ENCODE data around the gene POPDC2.

Gene POPDC2

GRCh38 chr3:119635719-119636118 lies 24.7 kb downstream of the POPDC2 start:
- no peak for DNase-seq (ENCODE audit: low spot score)
- no peak for TF ChIP-seq CTCF (IDR thresholded peaks at IDR 0.05; ENCODE audit: borderline replicate concordance, control extremely low read depth, extremely low read depth, insufficient read depth, missing control alignments)
- in situ Hi-C loops (cut with MboI; ENCODE audit: low sequenced_read_pairs, unreplicated experiment): no loop called here

GRCh38 chr3:119632829-119633228 lies 27.6 kb downstream of the POPDC2 start:
- no peak for DNase-seq (ENCODE audit: low spot score)
- TF ChIP-seq CTCF (IDR thresholded peaks at IDR 0.05; ENCODE audit: borderline replicate concordance, control extremely low read depth, extremely low read depth, insufficient read depth, missing control alignments): no peak
- in situ Hi-C loops (cut with MboI; ENCODE audit: low sequenced_read_pairs, unreplicated experiment): no loop called here

GRCh38 chr3:119632216-119632615 lies 28.2 kb downstream of the POPDC2 start:
- DNase-seq (ENCODE audit: low spot score): no peak
- in situ Hi-C loops (cut with MboI; ENCODE audit: low sequenced_read_pairs, unreplicated experiment): no loop called here

GRCh38 chr3:119631516-119631915 lies 28.9 kb downstream of the POPDC2 start:
- no peak for DNase-seq (ENCODE audit: low spot score)
- in situ Hi-C loops (cut with MboI; ENCODE audit: low sequenced_read_pairs, unreplicated experiment): no loop called here
- no peak for TF ChIP-seq CTCF (IDR thresholded peaks at IDR 0.05; ENCODE audit: borderline replicate concordance, control extremely low read depth, extremely low read depth, insufficient read depth, missing control alignments)

More at GRCh38 chr3:119632216-119632615, 28.2 kb downstream of the POPDC2 start:
- TF ChIP-seq CTCF (IDR thresholded peaks at IDR 0.05; ENCODE audit: borderline replicate concordance, control extremely low read depth, extremely low read depth, insufficient read depth, missing control alignments): no peak

GRCh38 chr3:119630880-119631329 lies 29.5 kb downstream of the POPDC2 start:
- in situ Hi-C loops (cut with MboI; ENCODE audit: low sequenced_read_pairs, unreplicated experiment): no loop called here
- DNase-seq (ENCODE audit: low spot score): no peak
- TF ChIP-seq CTCF (IDR thresholded peaks at IDR 0.05; ENCODE audit: borderline replicate concordance, control extremely low read depth, extremely low read depth, insufficient read depth, missing control alignments): no peak

- in situ Hi-C loops (cut with MboI; ENCODE audit: low sequenced_read_pairs, unreplicated experiment): no loop called here
- no peak for DNase-seq (ENCODE audit: low spot score)
Observed at GRCh38 chr3:119630128-119630879, 30.1 kb downstream of the POPDC2 start.

More at GRCh38 chr3:119630128-119630879, 30.1 kb downstream of the POPDC2 start:
- no peak for TF ChIP-seq CTCF (IDR thresholded peaks at IDR 0.05; ENCODE audit: borderline replicate concordance, control extremely low read depth, extremely low read depth, insufficient read depth, missing control alignments)
